ENCODE results near the gene ELMO3. TPM values are rescaled to one million over a fixed set of nuclear protein-coding genes. Genes with fewer than 3 reads are reported as not detected.

The ELMO3 gene
- total RNA-seq, 1 experiment from 2014 or later: 2.0 TPM

GRCh38 chr16:67186550-67186950 lies 12.4 kb upstream of the ELMO3 start:
- ATAC-seq (no peak), DNase-seq (ENCODE audit: low read depth, low spot score) (no peak)
- ChIA-PET POLR2A (no interaction called here), CTCF (no interaction called here)
- BruUV-seq (replicated peaks): no TSS peak
- Histone ChIP-seq H3K9me3 (ENCODE audit: control insufficient read depth, insufficient read depth, low read depth, low read length) (no peaks in the 10 kb centered on the region), H3K4me3 (ENCODE audit: low read depth in 2 of 2, low read length in 2 of 2) (no peak overlapping the region), H3K4me1 (ENCODE audit: control insufficient read depth, insufficient read depth, low read length) (peaks cover 12% of the 10 kb centered on the region), H3K36me3 (ENCODE audit: control insufficient read depth, insufficient read depth, low read length) (peaks cover 4% of the 10 kb centered on the region; the same call in 1 of the 2 replicates), H3K27me3 (ENCODE audit: control insufficient read depth, insufficient read depth, low read length) (no peaks in the 10 kb centered on the region), H3K27ac (ENCODE audit: low read length) (no peak overlapping the region)
- in situ Hi-C loops (cut with HindIII; ENCODE audit: low pct_unique_long_range_greater_than_20kb, low sequenced_read_pairs): no loop called here
- intact Hi-C loops (cut with micrococcal nuclease; ENCODE audit: unreplicated experiment): loop anchor here (10.0 kb wide), 1 partner anchor 232 kb away; no protein-coding TSS in a partner anchor
- TF ChIP-seq TCF7L2 (IDR thresholded peaks at IDR 0.05; ENCODE audit: low read depth, low read length) (no peak), CTCF (IDR thresholded peaks at IDR 0.05) (no peak), POLR2AphosphoS5 (IDR thresholded peaks at IDR 0.05; ENCODE audit: low read depth, low read length) (no peak), SIN3A (IDR thresholded peaks at IDR 0.05; ENCODE audit: borderline replicate concordance, insufficient read depth, low read depth, low read length) (no peak), REST (IDR thresholded peaks at IDR 0.05; ENCODE audit: insufficient read depth in 1 of 2, low read depth in 2 of 2, low read length in 1 of 2) (no peak)

- no peaks in the 10 kb centered on the region for H3K27me3 ChIP-seq (ENCODE audit: control insufficient read depth, insufficient read depth, low read length)
- intact Hi-C loops (cut with micrococcal nuclease; ENCODE audit: unreplicated experiment) (loop anchor here (10.0 kb wide), 1 partner anchor 233 kb away; no protein-coding TSS in a partner anchor), in situ Hi-C loops (cut with HindIII; ENCODE audit: low pct_unique_long_range_greater_than_20kb, low sequenced_read_pairs) (no loop called here)
- POLR2A ChIA-PET: no interaction called here
- CTCF ChIA-PET: no interaction called here
- ATAC-seq (no peak), DNase-seq (ENCODE audit: low read depth, low spot score) (no peak)
- H3K4me1 ChIP-seq (ENCODE audit: control insufficient read depth, insufficient read depth, low read length): peaks cover 11% of the 10 kb centered on the region
- no peak for TF ChIP-seq REST (IDR thresholded peaks at IDR 0.05; ENCODE audit: insufficient read depth in 1 of 2, low read depth in 2 of 2, low read length in 1 of 2)
- TF ChIP-seq CTCF (IDR thresholded peaks at IDR 0.05): no peak
- TF ChIP-seq SIN3A (IDR thresholded peaks at IDR 0.05; ENCODE audit: borderline replicate concordance, insufficient read depth, low read depth, low read length): no peak
- no peak for TF ChIP-seq POLR2AphosphoS5 (IDR thresholded peaks at IDR 0.05; ENCODE audit: low read depth, low read length)
- no peak for TF ChIP-seq TCF7L2 (IDR thresholded peaks at IDR 0.05; ENCODE audit: low read depth, low read length)
- H3K9me3 ChIP-seq (ENCODE audit: control insufficient read depth, insufficient read depth, low read depth, low read length): no peaks in the 10 kb centered on the region
- BruUV-seq (replicated peaks): no TSS peak
- H3K27ac ChIP-seq (ENCODE audit: low read length): no peak overlapping the region
- no peak overlapping the region for H3K4me3 ChIP-seq (ENCODE audit: low read depth in 2 of 2, low read length in 2 of 2)
- H3K36me3 ChIP-seq (ENCODE audit: control insufficient read depth, insufficient read depth, low read length): peaks cover 6% of the 10 kb centered on the region; the same call in 1 of the 2 replicates
Measured at GRCh38 chr16:67187175-67187890, 11.6 kb upstream of the ELMO3 start.
